K562 (cell line): Measurements from ENCODE around the gene NES. TPM values are rescaled to one million over a fixed set of nuclear protein-coding genes. Genes with fewer than 3 reads are reported as not detected.

ENCODE experiments used
- ATAC-seq: fragments of 200-7000 bp; cut with Tn5 transposase; 3 replicates; pipeline ENCODE4 v1.9.1; 2020; ENCODE audit warnings: moderate library complexity
- BruUV-seq: library from RNA; stranded (reverse); fragments of 400-500 nt; replicated peaks from 2 replicates; lab custom pipeline; 2021; lab: Mats Ljungman, UMichigan
- CTCF ChIA-PET: fragments of 300-600 bp; formaldehyde crosslinking; extraction: SDS; loops from one replicate; lab custom pipeline; 2021; ENCODE audit warnings: low intra/inter-chr PET ratio; lab: Yijun Ruan, JAX
- POLR2A ChIA-PET: fragments of 300-600, 350-650 bp; sonication (Branson Sonifier 250); formaldehyde crosslinking; extraction: SDS; loops from one replicate; lab custom pipeline; 2021; ENCODE audit warnings: antibody characterized with exemption, inconsistent platforms; lab: Yijun Ruan, JAX
- DNase-seq, 4 experiments: peaks; one replicate each; pipeline versions ENCODE4 v3.0.0 to v3.0.0-alpha.2; 2011 to 2018; ENCODE audit warnings: low spot score in 3 of 4, mixed read lengths in 3 of 4; ENCODE audit errors: extremely low read depth in 1 of 4
- FAIRE-seq: peaks from 2 replicates; lab custom pipeline; 2011; peaks lifted over from hg19 to GRCh38; lab: Jason Lieb, UNC
- H2AFZ ChIP-seq: 2 replicates; pipeline ENCODE4 v1.6.0; 2011; ENCODE audit warnings: low read depth, low read length, control low read depth, inconsistent platforms
- H3K27ac ChIP-seq: fragments of 200-600 bp; 3 replicates; pipeline ENCODE4 v1.8.0; 2011; ENCODE audit warnings: low read depth, mild to moderate bottlenecking, control low read depth, inconsistent platforms, low read length, moderate library complexity, mixed read lengths; ENCODE audit errors: extremely low read depth
- H3K27me3 ChIP-seq, 2 experiments: fragments of 300-600 bp in 1 of 2; 2 replicates in 1 of 2; 3 replicates in 1 of 2; pipeline versions ENCODE4 v1.6.0 to v1.8.0; 2011; ENCODE audit warnings: inconsistent platforms in 2 of 2, low read length in 2 of 2, mild to moderate bottlenecking in 1 of 2, mixed read lengths in 1 of 2, moderate library complexity in 1 of 2; ENCODE audit not compliant: control insufficient read depth in 2 of 2, insufficient read depth in 2 of 2
- H3K36me3 ChIP-seq: fragments of 300-600 bp; 3 replicates; pipeline ENCODE4 v1.8.0; 2011; ENCODE audit warnings: mild to moderate bottlenecking, low read length, inconsistent platforms; ENCODE audit not compliant: control insufficient read depth, insufficient read depth
- H3K4me1 ChIP-seq, 2 experiments: fragments of 200-600 bp in 1 of 2; replicated peaks in 1 of 2; 2 replicates in 1 of 2; 3 replicates in 1 of 2; pipeline versions ENCODE4 v1.5.1 to v1.8.0; 2011; ENCODE audit warnings: inconsistent platforms in 2 of 2, low read length in 2 of 2, mild to moderate bottlenecking in 1 of 2, mixed read lengths in 1 of 2, moderate library complexity in 1 of 2; ENCODE audit not compliant: control insufficient read depth in 2 of 2, insufficient read depth in 2 of 2
- H3K4me2 ChIP-seq: 2 replicates; pipeline ENCODE4 v1.6.1; 2011; ENCODE audit warnings: low read length, control low read depth, inconsistent platforms, mixed read lengths; ENCODE audit not compliant: insufficient read depth
- H3K4me3 ChIP-seq: fragments of 200-600 bp; sonication (generic), shearing (Covaris generic); 2 replicates; pipeline ENCODE4 v1.5.1; 2016; ENCODE audit warnings: control low read depth, inconsistent platforms
- H3K79me2 ChIP-seq: fragments of 200-600 bp; 3 replicates; pipeline ENCODE4 v1.8.0; 2011; ENCODE audit warnings: low read length, inconsistent platforms; ENCODE audit not compliant: control insufficient read depth, insufficient read depth
- H3K9ac ChIP-seq, 2 experiments: 2 replicates each; pipeline versions ENCODE4 v1.6.0 to v1.6.1; 2011; ENCODE audit warnings: low read depth in 2 of 2, low read length in 2 of 2, control low read depth in 1 of 2, inconsistent platforms in 1 of 2, mild to moderate bottlenecking in 1 of 2, mixed read lengths in 1 of 2; ENCODE audit not compliant: insufficient read depth in 1 of 2
- H3K9me1 ChIP-seq: one replicate; pipeline ENCODE4 v1.6.0; 2011; ENCODE audit warnings: inconsistent platforms, mild to moderate bottlenecking, low read length, moderate library complexity; ENCODE audit not compliant: control insufficient read depth, insufficient read depth
- H3K9me3 ChIP-seq: replicated peaks from 2 replicates; pipeline ENCODE4 v1.5.1; 2011; ENCODE audit warnings: low read depth, low read length, inconsistent platforms; ENCODE audit not compliant: control insufficient read depth, insufficient read depth
- H4K20me1 ChIP-seq: replicated peaks from 2 replicates; pipeline ENCODE4 v1.6.1; 2011; ENCODE audit warnings: low read length, inconsistent platforms, mixed read lengths; ENCODE audit not compliant: control insufficient read depth, insufficient read depth
- ARID2 ChIP-seq: fragments of 450-650 bp; IDR thresholded peaks from 2 replicates; pipeline ENCODE4 v1.6.1; 2017; ENCODE audit warnings: antibody characterized with exemption, mild to moderate bottlenecking
- BCOR ChIP-seq: fragments of 450-650 bp; IDR thresholded peaks from 2 replicates; pipeline ENCODE4 v1.6.1; 2016
- E2F1 ChIP-seq: sonication (generic); formaldehyde crosslinking; IDR thresholded peaks from 2 replicates; pipeline ENCODE4 v1.8.1; 2023; ENCODE audit warnings: mild to moderate bottlenecking, missing genetic modification reagents, moderate library complexity
- GABPA ChIP-seq: fragments of 200-800 bp; sonication (Bioruptor generic); conservative IDR thresholded peaks from 2 replicates; pipeline ENCODE4 v1.6.1; 2016; ENCODE audit warnings: low read depth, missing genetic modification characterization, missing compliant biosample characterization
- LCOR ChIP-seq: sonication (generic); formaldehyde crosslinking; IDR thresholded peaks from 2 replicates; pipeline ENCODE4 v1.8.0; 2022; ENCODE audit warnings: mild to moderate bottlenecking, missing genetic modification reagents
- MBD1 ChIP-seq: fragments of 250-450 bp; sonication (Bioruptor Pico); IDR thresholded peaks from 2 replicates; pipeline ENCODE4 v1.8.0; 2022; ENCODE audit warnings: inconsistent platforms
- MCM7 ChIP-seq, 2 experiments: fragments of 450-650 bp; IDR thresholded peaks; 2 replicates each; pipeline ENCODE4 v1.6.1; 2016 to 2018
- NEUROD1 ChIP-seq: fragments of 150-350 bp; IDR thresholded peaks from 2 replicates; pipeline ENCODE4 v1.6.1; 2014; ENCODE audit warnings: borderline replicate concordance, low read length, low read depth; ENCODE audit not compliant: partially characterized antibody
- NRF1 ChIP-seq, 2 experiments: fragments of 450-650 bp; IDR thresholded peaks in 1 of 2; conservative IDR thresholded peaks in 1 of 2; 2 replicates each; pipeline ENCODE4 v1.6.1; 2014; ENCODE audit warnings: mild to moderate bottlenecking in 2 of 2
- NUFIP1 ChIP-seq: fragments of 450-650 bp; IDR thresholded peaks from 2 replicates; pipeline ENCODE4 v1.6.1; 2018; ENCODE audit not compliant: partially characterized antibody
- PBX2 ChIP-seq, 2 experiments: IDR thresholded peaks in 1 of 2; conservative IDR thresholded peaks in 1 of 2; 2 replicates each; pipeline ENCODE4 v1.6.1; 2016; ENCODE audit warnings: low read depth in 2 of 2, mild to moderate bottlenecking in 1 of 2, missing compliant biosample characterization in 1 of 2, missing genetic modification characterization in 1 of 2, moderate library complexity in 1 of 2
- RBBP5 ChIP-seq: fragments of 200-600 bp; sonication (generic); IDR thresholded peaks from 2 replicates; pipeline ENCODE4 v1.6.1; 2012; ENCODE audit warnings: borderline replicate concordance, mild to moderate bottlenecking, low read length, control low read depth, inconsistent platforms; ENCODE audit not compliant: insufficient read depth, poor library complexity, severe bottlenecking
- TEAD2 ChIP-seq: fragments of 450-650 bp; IDR thresholded peaks from 2 replicates; pipeline ENCODE4 v1.6.1; 2016; ENCODE audit warnings: missing genetic modification characterization, control low read depth, missing compliant biosample characterization
- ZNF551 ChIP-seq: fragments of 250-450 bp; sonication (Bioruptor Pico); IDR thresholded peaks from 2 replicates; pipeline ENCODE4 v1.5.0; 2021; ENCODE audit warnings: mild to moderate bottlenecking, moderate library complexity
- WGBS: fragments of 100-300 bp; shearing (Covaris generic); methylation state at CpG from one replicate; pipeline ENCODE4 v1.1.6; 2016; ENCODE audit warnings: low coverage, mixed read lengths; ENCODE audit not compliant: insufficient coverage; ENCODE audit errors: missing lambda C conversion rate; 5-methylcytosine and 5-hydroxymethylcytosine counted together
- in situ Hi-C: fragments of 300-500 bp; cut with MboI; formaldehyde crosslinking; loops from 4 replicates; pipeline ENCODE4 v1.15.0; 2018; ENCODE audit warnings: inconsistent platforms, mixed read lengths
- intact Hi-C: fragments of 100-400 bp; cut with micrococcal nuclease; formaldehyde crosslinking; loops from 2 replicates; pipeline ENCODE4 v1.14.2; 2022
- polyA plus RNA-seq, 8 experiments: library from polyadenylated mRNA; depleted of rRNA in 4 of 8; stranded (reverse) in 5 of 8; unstranded in 3 of 8; fragments of >200 nt; fragmentation: Nextera tagmentation in 2 of 8; fragmentation: Illumina TruSeq in 1 of 8; extraction: Ambion mirVana in 2 of 8; extraction: Trizol in 1 of 8; gene quantifications; 2 replicates each; pipeline versions ENCODE4 v1.2.1 to v1.2.3, GENCODE V29; 2011 to 2014; ENCODE audit warnings: inconsistent platforms in 1 of 8, missing spikeins in 1 of 8
- total RNA-seq, 7 experiments: library from RNA; depleted of rRNA in 6 of 7; stranded (reverse); fragments of >200 nt in 6 of 7; fragmentation: Illumina TruSeq in 2 of 7; extraction: Trizol in 2 of 7; gene quantifications; 2 replicates each; pipeline versions ENCODE4 v1.2.1 to v1.2.3, GENCODE V29; 2011 to 2021; ENCODE audit warnings: low replicate concordance in 1 of 7

Gene NES
- total and polyA plus RNA-seq, 9 of the 15 experiments (the other 6 are each of a cell fraction or from before 2014, with no cell fraction given) = 0.10 to 8.6 (median 4.2) TPM

GRCh38 chr1:156623946-156624813 lies 53.0 kb downstream of the NES start:
- peak overlapping the region; percentile 71; the same call in 2 of the 3 replicates for H3K27ac ChIP-seq
- peak overlapping the region; percentile 98 for H2AFZ ChIP-seq
- peak overlapping the region; percentile 85 for H3K4me2 ChIP-seq
- 8% methylated on average over 66 of the region's 87 CpGs for WGBS
- H3K4me1 ChIP-seq = peaks cover under 1 to 25% of the 10 kb centered on the region in 2 experiments; a peak in 4 of 5 replicates
- in situ Hi-C loops (no loop called here), intact Hi-C loops (no loop called here)
- H3K9me3 ChIP-seq = no peaks in the 10 kb centered on the region
- H3K9ac ChIP-seq = peak overlapping the region; percentile 75 to 96; a peak in 3 of 4 replicates
- FAIRE-seq (no peak), ATAC-seq (peak; percentile 94), DNase-seq (peak; percentile 77 to 91 (median 80))
- H3K79me2 ChIP-seq = no peaks in the 10 kb centered on the region
- H3K4me3 ChIP-seq = peak overlapping the region; percentile 52
- CTCF ChIA-PET = interaction anchor here (0.6 to 4.0 kb wide), 6 partner anchors 9 to 1410 kb away, joined by 3 to 58 read pairs (median 3); no protein-coding TSS in a partner anchor
- H3K27me3 ChIP-seq = no peaks in the 10 kb centered on the region
- TSS peak; percentile 84 for BruUV-seq
- H4K20me1 ChIP-seq = peaks cover 4% of the 10 kb centered on the region; the same call in 1 of the 2 replicates
- POLR2A ChIA-PET = interaction anchor here (0.6 to 2.0 kb wide), 12 partner anchors 9 to 281 kb away, joined by 3 to 14 read pairs (median 4); no protein-coding TSS in a partner anchor
- no peaks in the 10 kb centered on the region for H3K36me3 ChIP-seq
- H3K9me1 ChIP-seq = no peaks in the 10 kb centered on the region
- TF ChIP-seq E2F1 (CRISPR knock-in tag) (0 out of 2 replicates have a peak, but pooled peaks have one; percentile 37), BCOR (peak; percentile 45), NUFIP1 (no peak), NRF1 (conservative IDR thresholded peaks at IDR 0.05 in 1 of 2, IDR thresholded peaks at IDR 0.05 in 1 of 2) (no peak; a peak in 2 of 4 replicates), NEUROD1 (no peak), ZNF551 (CRISPR knock-in tag) (no peak), ARID2 (no peak), GABPA (no peak), MCM7 (IDR thresholded peaks at IDR 0.05) (no peak), LCOR (CRISPR knock-in tag) (peak; percentile 57; the same call in 1 of the 2 replicates), RBBP5 (peak; percentile 83), PBX2 (CRISPR knock-in tag; IDR thresholded peaks at IDR 0.05; ENCODE audit: low read depth) (no peak), PBX2 (tag; conservative IDR thresholded peaks at IDR 0.05; ENCODE audit: low read depth) (no peak), MBD1 (CRISPR knock-in tag) (no peak), TEAD2 (tag) (no peak)
